H54 (cell line): ENCODE results near the gene PCDHGC4.
A peak's percentile ranks its signal among the peaks of the same experiment; 100 is the strongest.

ENCODE experiments used
- DNase-seq: peaks from one replicate; pipeline ENCODE4 v3.0.0; 2011; ENCODE audit warnings: low spot score, mixed read lengths; ENCODE audit not compliant: insufficient read length
- FAIRE-seq: peaks from 3 replicates; lab custom pipeline; 2011; peaks lifted over from hg19 to GRCh38; lab: Jason Lieb, UNC
- POLR2A ChIP-seq: IDR thresholded peaks from 2 replicates; pipeline ENCODE4 v1.6.1; 2011; ENCODE audit warnings: low read depth, mild to moderate bottlenecking, low read length

Gene PCDHGC4

GRCh38 chr5:141484641-141485311 lies at the start of gene PCDHGC4:
TSS of gene PCDHGC4 (plus strand) at chr5:141485030. CDS start at chr5:141485174, 144 bp downstream.
- TF ChIP-seq POLR2A: no peak
- no peak for FAIRE-seq
- no peak for DNase-seq

- no peak for TF ChIP-seq POLR2A
- DNase-seq (no peak), FAIRE-seq (peak; percentile 15)
These were observed 47.6 kb upstream of the PCDHGC4 start for GRCh38 chr5:141437221-141437620.

GRCh38 chr5:141439411-141440141 lies 45.3 kb upstream of the PCDHGC4 start:
- no peak for TF ChIP-seq POLR2A
- FAIRE-seq: no peak
- DNase-seq: no peak

- no peak for DNase-seq
- FAIRE-seq: no peak
- TF ChIP-seq POLR2A: no peak
These were observed 44.5 kb upstream of the PCDHGC4 start for GRCh38 chr5:141440341-141440740.

- FAIRE-seq (no peak), DNase-seq (no peak)
- TF ChIP-seq POLR2A: no peak
These were observed 43.2 kb upstream of the PCDHGC4 start for GRCh38 chr5:141441571-141442170.

GRCh38 chr5:141465351-141465750 lies 19.5 kb upstream of the PCDHGC4 start:
- FAIRE-seq: no peak
- DNase-seq: no peak
- TF ChIP-seq POLR2A: no peak

GRCh38 chr5:141475625-141476131 lies 9.2 kb upstream of the PCDHGC4 start, which contains the start of gene PCDHGC3:
TSS of gene PCDHGC3 (plus strand) at chr5:141475966. CDS start at chr5:141476117, 151 bp downstream.
- FAIRE-seq: peak; percentile 77
- TF ChIP-seq POLR2A: peak; percentile 60
- peak; percentile 93 for DNase-seq

GRCh38 chr5:141476132-141476911 lies 8.5 kb upstream of the PCDHGC4 start:
- no peak for TF ChIP-seq POLR2A
- FAIRE-seq (no peak), DNase-seq (peak; percentile 64)

GRCh38 chr5:141477044-141477575 lies 7.7 kb upstream of the PCDHGC4 start:
- no peak for FAIRE-seq
- TF ChIP-seq POLR2A: no peak
- no peak for DNase-seq

- FAIRE-seq: no peak
- no peak for DNase-seq
- TF ChIP-seq POLR2A: no peak
These were observed 7.0 kb upstream of the PCDHGC4 start for GRCh38 chr5:141477815-141478214.

- TF ChIP-seq POLR2A: no peak
- DNase-seq: no peak
- FAIRE-seq: no peak
These were observed 6.4 kb upstream of the PCDHGC4 start for GRCh38 chr5:141478321-141478945.

- no peak for FAIRE-seq
- TF ChIP-seq POLR2A: no peak
- no peak for DNase-seq
These were observed 5.1 kb upstream of the PCDHGC4 start for GRCh38 chr5:141479776-141480175.

- FAIRE-seq (no peak), DNase-seq (no peak)
- no peak for TF ChIP-seq POLR2A
These were observed 928 bp upstream of the PCDHGC4 start for GRCh38 chr5:141483902-141484301.
